HG02678 (cell line): Measurements from ENCODE around the gene PPM1G.

Experiments
- ATAC-seq: cut with Tn5 transposase; IDR thresholded peaks from one replicate; pipeline ENCODE4 v1.9.1; 2021; ENCODE audit warnings: mild to moderate bottlenecking, moderate library complexity; ENCODE audit not compliant: unreplicated experiment

Gene PPM1G

GRCh38 chr2:27416151-27416550 lies 6.8 kb upstream of the PPM1G start:
- ATAC-seq, result no peak

- ATAC-seq, result no peak
Measured at GRCh38 chr2:27412419-27413152, 3.2 kb upstream of the PPM1G start.

DNA sequence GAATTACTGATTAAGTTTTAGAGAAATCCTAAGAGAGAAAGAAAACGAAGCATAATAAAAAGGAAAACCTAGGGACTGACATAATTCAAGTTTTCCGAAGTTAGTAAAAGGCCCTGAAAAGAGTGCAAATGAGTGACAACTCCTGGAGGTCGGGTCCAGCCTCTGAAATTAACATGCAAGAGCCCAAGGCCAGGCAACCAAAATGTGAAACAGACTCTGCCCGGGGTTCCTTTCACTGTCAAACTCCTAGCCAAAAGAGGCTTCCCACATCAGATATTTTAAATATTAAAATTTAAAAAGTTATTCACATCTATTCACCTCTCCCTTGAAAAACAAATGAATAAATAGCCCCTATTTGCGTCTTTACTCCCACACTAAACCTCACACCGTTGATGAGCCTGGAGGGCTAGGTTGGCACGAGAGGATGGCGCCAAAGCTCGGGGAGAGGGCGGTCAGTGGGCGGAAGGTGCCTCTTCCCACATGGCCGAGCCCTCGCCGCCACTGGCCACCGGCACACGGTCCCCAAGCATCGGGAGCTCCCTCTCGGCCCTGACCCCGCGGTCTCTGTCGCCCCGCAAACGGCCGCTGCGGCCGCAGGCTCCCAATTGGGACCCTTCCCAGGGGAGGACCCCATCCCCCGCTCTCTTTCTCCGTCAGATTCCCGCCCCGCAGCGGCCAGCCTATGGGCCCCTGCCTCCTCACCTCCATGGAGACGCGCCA lies 630 bp downstream of the PPM1G start:
- ATAC-seq, result peak; percentile 28

- ATAC-seq, result no peak
Measured at GRCh38 chr2:27407798-27408491, 1.4 kb downstream of the PPM1G start.

DNA sequence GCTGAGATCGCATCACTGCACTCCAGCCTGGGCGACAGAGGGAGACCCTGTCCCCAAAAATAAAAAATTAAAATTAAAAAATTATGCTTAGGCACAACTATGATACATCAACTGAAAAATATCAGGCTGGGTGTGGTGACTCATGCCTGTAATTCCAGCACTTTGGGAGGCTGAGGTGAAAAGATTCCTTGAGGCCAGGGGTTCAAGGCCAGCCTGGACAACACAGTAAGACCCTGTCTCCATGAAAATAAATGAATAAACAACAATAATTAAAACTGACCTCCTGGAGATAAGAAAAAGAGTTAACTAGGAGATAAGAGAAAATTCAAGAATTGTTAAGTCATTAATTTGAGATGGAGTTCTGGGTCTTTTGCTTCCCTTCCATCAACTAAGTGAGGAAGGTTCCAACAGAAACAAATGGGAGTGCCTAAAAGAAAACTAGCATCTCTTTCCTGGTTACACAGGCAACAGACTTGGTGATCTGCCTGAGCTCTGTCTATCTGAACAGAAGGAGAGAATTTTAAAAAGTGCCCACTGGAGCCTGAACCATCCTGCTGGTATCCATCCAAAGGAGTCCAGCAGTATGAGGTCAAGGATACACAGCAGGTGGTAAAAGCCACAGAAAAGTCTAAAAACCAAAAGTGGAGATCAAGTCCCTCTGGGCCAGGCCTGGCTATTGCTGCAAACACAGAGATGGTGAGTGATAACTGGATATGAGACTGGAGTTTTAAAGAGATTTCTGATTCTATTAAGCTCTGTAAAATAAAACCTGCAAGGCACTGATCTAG lies 8.8 kb downstream of the PPM1G start:
- ATAC-seq, result no peak

DNA sequence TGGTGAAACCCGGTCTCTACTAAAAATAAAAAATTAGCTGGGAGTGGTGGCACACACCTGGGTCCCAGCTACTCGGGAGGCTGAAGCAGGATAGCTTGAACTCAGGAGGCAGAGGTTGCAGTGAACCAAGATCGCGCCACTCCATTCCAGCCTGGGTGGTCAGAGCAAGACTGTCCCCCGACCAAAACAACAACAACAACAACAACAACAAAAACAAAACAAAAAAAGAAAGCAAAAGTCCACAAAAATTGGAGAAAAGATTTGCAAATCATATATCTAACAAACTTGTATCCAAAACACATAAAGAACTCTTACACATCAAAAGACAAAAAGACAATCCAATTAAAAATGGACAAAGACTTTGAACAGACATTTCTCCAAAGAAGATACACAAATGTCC lies 10.4 kb downstream of the PPM1G start:
- ATAC-seq, result no peak

DNA sequence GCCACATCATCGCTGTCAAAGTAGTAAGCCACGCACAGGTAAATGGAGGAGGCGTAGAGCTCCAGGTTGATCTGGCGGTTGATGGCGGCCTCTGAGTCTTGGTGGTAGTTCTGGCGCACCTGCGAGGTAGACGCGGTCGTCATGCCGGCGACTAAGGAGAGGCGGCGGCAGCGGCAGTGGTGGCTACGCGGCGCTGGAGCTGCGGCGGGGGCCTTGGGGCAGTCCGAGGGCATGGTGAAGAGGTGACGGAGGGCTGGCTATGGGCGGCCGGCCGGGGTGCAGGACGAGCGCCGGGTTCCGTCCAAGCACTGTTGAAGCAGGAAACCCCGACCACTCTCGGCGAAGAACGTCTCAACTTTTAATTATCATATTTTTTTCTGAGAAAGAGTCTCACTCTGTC lies 16.2 kb downstream of the PPM1G start:
- no peak for ATAC-seq

DNA sequence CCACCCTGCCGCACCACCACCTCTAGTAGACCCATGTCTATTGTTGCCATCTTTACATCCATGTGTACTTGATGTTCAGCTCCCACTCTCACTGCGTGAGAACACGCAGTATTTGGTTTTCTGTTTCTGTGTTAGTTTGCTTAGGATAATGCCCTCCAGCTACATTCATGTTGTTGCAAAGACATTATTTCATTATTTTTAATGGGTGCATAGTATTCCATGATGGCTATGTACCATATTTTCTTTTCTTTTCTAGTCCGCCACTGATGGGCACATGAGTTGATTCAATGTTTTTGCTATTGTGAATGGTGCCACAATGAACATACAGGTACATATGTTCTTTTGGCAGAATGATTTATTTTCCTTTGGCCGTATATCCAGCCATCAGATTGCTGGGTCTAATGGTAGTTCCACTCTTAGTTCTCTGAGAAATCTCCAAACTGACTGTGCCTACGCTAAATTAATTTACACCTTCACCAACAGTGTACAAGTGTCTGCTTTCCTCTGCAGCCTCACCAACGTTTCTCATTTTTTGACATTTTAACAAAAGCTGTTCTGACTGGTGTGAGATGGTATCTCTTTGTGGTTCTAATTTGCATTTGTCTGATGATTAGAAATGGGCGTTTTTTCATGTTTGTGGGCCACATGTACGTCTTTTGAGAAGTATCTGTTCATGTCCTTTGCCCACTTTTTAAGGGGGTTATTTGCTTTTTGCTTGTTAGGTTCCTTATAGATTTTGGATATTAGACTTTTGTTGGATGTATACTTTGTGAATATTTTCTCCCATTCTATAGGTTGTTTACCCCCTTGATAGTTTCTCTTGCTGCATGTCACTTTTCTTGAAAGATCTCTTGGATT lies 18.3 kb downstream of the PPM1G start:
- no peak for ATAC-seq

- ATAC-seq, result no peak
Measured at GRCh38 chr2:27381577-27382181, 27.7 kb downstream of the PPM1G start.

DNA sequence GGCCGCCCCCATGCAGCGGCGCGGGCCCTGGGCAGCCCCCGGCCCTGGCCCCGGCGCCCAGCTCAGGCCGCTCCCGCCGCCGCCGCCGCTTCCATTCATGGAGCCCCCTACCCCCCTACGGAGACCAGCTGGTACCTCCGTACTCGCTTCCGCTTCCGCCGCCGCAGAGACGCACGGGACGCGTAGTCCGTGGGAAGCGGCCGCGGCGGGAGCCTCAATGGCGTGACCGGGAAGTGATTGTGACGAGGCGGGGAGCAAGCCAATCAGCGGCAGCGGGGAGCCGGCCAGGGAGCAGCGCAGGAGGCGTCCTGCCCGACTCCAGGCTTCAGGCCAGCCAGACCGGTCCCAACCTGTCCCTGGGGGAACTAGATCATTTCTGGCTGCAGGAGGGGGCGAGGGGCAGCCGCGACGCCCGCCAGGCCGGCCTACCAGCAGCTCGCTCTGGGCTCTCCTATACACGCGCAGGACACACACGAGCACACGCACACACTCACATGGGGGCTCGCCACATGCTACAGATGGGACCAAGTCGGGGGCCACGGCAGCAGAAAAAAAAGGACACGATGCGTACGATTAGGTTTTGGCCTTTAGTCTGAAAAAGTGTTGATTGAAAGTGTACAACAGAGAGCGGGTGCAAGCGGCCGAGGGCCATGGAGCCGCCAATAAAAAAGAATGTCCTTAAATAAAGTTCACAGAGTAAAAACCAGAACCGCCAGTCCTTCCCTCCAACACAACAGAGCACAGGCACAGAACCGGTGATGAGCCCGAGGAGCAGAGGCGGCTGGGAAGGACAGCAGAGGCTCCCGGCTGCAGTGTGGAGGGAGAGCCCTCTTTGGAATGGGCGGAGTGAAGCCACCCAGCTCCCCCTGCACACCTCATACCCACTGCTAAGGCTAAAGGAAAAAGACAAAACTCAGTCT lies 28.5 kb downstream of the PPM1G start, which contains the start of gene ZNF513:
TSS of gene ZNF513 (minus strand) at position 109 of the 920 bp plus-strand sequence. CDS start 208 bp downstream, outside the sequence.
- peak; percentile 88 for ATAC-seq

DNA sequence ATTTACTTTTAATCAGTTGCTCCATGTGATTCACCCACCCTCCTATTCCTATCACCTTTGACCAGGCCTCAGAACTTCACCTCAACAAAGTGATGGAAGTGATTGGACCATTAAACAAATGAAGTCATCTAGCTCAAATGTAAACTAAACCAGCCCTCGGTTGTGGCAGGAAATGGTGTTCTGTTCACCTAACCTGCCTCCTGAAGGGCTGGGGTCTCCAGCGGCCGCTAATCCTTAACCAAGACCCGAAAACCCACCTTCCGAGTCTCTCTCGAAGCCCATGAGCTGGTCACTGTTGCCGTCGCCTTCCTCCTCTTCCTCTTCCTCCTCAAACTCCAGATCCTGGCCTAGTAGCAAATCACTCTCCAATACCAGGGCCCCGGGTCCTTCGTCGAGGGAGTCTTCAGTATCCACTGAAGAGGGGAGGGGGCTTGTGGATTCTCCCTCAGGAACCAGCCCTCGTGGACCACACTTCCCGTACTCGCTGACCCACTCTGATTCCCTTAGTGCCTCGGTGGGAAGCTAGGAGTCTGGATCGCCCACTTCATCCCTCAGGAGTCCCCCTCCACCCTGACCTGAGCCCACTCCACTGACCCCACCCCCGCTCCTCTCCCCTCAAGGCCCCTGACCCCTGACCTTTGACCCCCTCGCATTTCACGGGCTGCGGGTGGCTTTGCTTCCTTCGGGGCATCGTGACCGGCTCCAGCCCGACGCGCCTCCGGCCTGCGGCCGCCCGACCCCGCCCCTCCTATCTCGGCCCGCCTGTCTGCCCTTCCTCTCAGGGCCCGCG lies 29.4 kb downstream of the PPM1G start:
- peak; percentile 43 for ATAC-seq

DNA sequence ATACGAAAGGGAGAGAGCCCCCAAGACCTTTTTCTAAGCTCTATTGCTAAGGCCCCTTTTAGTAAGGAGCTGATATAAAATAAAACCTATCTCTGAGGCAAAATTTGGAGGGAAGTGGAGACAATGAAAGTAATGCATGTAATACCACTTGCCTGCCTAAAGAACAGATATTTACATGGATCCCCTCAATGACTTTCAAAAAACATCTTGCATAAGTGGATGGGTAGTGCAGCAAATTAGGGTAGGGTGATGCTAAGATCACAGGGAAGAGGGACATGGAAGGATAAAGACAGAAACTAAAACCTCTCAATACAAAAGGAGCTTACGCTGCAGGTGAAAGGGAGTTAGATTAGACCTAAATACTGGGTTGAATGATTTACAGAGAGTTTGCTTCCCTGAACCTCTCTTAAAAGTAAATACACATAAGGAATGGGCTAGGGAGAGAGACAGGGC lies 30.0 kb downstream of the PPM1G start:
- no peak for ATAC-seq

- no peak for ATAC-seq
Measured at GRCh38 chr2:27378809-27379290, 30.5 kb downstream of the PPM1G start.

DNA sequence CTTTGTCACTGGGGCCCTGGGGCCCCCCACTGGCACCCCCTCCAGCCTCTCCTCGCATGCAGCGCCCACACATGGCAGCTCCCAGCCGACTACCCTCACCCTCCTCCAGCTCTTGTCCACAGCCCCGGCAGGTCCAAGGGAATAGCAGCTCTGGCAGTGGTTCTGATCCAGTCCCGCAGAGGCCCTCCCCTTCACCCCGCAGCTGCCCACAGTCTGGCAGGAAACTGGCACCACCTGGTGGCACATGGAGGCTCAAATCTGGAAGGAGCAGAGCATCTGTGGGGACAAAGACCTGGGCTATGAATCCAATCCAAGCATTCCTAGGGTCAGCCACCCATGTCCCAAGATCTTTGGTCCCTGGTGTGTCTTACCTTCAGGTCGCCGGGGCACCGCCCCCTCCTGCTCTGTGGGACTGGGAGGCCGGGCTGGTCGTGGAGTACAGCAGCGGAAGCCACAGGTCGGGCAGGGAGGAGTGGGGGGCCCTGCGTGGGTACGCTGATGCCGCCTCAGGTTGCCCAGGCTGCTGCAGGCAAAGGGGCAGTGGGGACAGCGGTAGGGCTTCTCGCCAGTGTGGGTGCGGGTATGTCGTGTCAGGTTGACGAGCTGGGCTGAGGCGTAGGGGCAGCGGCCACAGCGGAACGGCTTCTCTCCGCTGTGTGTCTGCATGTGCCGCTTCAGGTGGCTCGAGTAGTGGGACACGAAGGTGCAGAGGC lies 31.1 kb downstream of the PPM1G start:
- ATAC-seq, result no peak

- no peak for ATAC-seq
Measured at GRCh38 chr2:27377618-27378095, 31.7 kb downstream of the PPM1G start.

GRCh38 chr2:27376866-27377617 lies 32.3 kb downstream of the PPM1G start:
- ATAC-seq, result no peak
